Measurements from ENCODE around the gene EXPH5.
A peak's percentile ranks its signal among the peaks of the same experiment; 100 is the strongest.

EXPH5 gene

GRCh38 chr11:108562746-108563581 lies 30.6 kb downstream of the EXPH5 start:
- peak; percentile 74 for DNase-seq (ENCODE audit: low read depth, low spot score)

GRCh38 chr11:108561535-108561991 lies 32.0 kb downstream of the EXPH5 start:
- DNase-seq (ENCODE audit: low read depth, low spot score), result peak; percentile 87

GRCh38 chr11:108559904-108560303 lies 33.7 kb downstream of the EXPH5 start:
- DNase-seq (ENCODE audit: low read depth, low spot score), result peak; percentile 60

GRCh38 chr11:108559340-108559739 lies 34.2 kb downstream of the EXPH5 start:
- peak; percentile 64 for DNase-seq (ENCODE audit: low read depth, low spot score)

- DNase-seq (ENCODE audit: low read depth, low spot score), result no peak
Observed at GRCh38 chr11:108558222-108558621, 35.3 kb downstream of the EXPH5 start.

GRCh38 chr11:108556019-108556418 lies 37.5 kb downstream of the EXPH5 start:
- no peak for DNase-seq (ENCODE audit: low read depth, low spot score)

- DNase-seq (ENCODE audit: low read depth, low spot score), result peak; percentile 58
Observed at GRCh38 chr11:108551651-108552462, 41.7 kb downstream of the EXPH5 start.

GRCh38 chr11:108549319-108549885 lies 44.2 kb downstream of the EXPH5 start:
- no peak for DNase-seq (ENCODE audit: low read depth, low spot score)

GRCh38 chr11:108545909-108546501 lies 47.6 kb downstream of the EXPH5 start:
- DNase-seq (ENCODE audit: low read depth, low spot score), result no peak

GRCh38 chr11:108543316-108543964 lies 50.1 kb downstream of the EXPH5 start:
- DNase-seq (ENCODE audit: low read depth, low spot score), result no peak

- DNase-seq (ENCODE audit: low read depth, low spot score), result no peak
Observed at GRCh38 chr11:108541531-108541930, 52.0 kb downstream of the EXPH5 start.

GRCh38 chr11:108538502-108538901 lies 55.1 kb downstream of the EXPH5 start:
- no peak for DNase-seq (ENCODE audit: low read depth, low spot score)

GRCh38 chr11:108538022-108538424 lies 55.5 kb downstream of the EXPH5 start:
- DNase-seq (ENCODE audit: low read depth, low spot score), result no peak

GRCh38 chr11:108536783-108537182 lies 56.8 kb downstream of the EXPH5 start:
- no peak for DNase-seq (ENCODE audit: low read depth, low spot score)

GRCh38 chr11:108535384-108535955 lies 58.1 kb downstream of the EXPH5 start:
- no peak for DNase-seq (ENCODE audit: low read depth, low spot score)

- no peak for DNase-seq (ENCODE audit: low read depth, low spot score)
Observed at GRCh38 chr11:108534274-108534882, 59.2 kb downstream of the EXPH5 start.

- no peak for DNase-seq (ENCODE audit: low read depth, low spot score)
Observed at GRCh38 chr11:108530426-108530825, 63.1 kb downstream of the EXPH5 start.

- no peak for DNase-seq (ENCODE audit: low read depth, low spot score)
Observed at GRCh38 chr11:108527382-108527781, 66.2 kb downstream of the EXPH5 start.

- DNase-seq (ENCODE audit: low read depth, low spot score), result no peak
Observed at GRCh38 chr11:108525161-108525560, 68.4 kb downstream of the EXPH5 start.

GRCh38 chr11:108524422-108524821 lies 69.1 kb downstream of the EXPH5 start:
- DNase-seq (ENCODE audit: low read depth, low spot score), result no peak

- DNase-seq (ENCODE audit: low read depth, low spot score), result no peak
Observed at GRCh38 chr11:108522318-108522717, 71.2 kb downstream of the EXPH5 start.
